Body of pancreas (tissue), 4 donors: ENCODE measurements around the gene UGT1A5.

Source experiments
- CTCF ChIP-seq, 7 experiments: fragments of 450-650 bp in 4 of 7; fragments of 200-600 bp in 3 of 7; sonication (generic) in 3 of 7; IDR thresholded peaks; one replicate each; pipeline ENCODE4 v1.5.1; 2016 to 2019; ENCODE audit warnings: antibody characterized with exemption in 7 of 7
- POLR2A ChIP-seq, 3 donors: fragments of 450-650 bp; IDR thresholded peaks; one replicate each; pipeline ENCODE4 v1.6.1; 2016; ENCODE audit warnings: antibody characterized with exemption in 3 of 3, mild to moderate bottlenecking in 2 of 3

- TF ChIP-seq CTCF (IDR thresholded peaks at IDR 0.05) (no peak), POLR2A (IDR thresholded peaks at IDR 0.05) (no peak)
Measured at GRCh38 chr2:233674314-233674713, 38.4 kb upstream of the UGT1A5 start.
